Natural killer cell (primary cell): ENCODE measurements around the gene PHPT1. TPM values are rescaled to one million over a fixed set of nuclear protein-coding genes. Genes with fewer than 3 reads are reported as not detected.

Source experiments
- ATAC-seq, 3 donors: fragments of 150-1000 bp in 2 of 3; fragments of 200-7000 bp in 1 of 3; cut with Tn5 transposase; 1 replicate in 1 of 3; 2 replicates in 2 of 3; pipeline ENCODE4 v1.10.0; 2021; ENCODE audit warnings: mild to moderate bottlenecking in 2 of 3, moderate library complexity in 2 of 3
- DNase-seq, 2 donors: peaks; one replicate each; pipeline versions ENCODE4 v3.0.0 to v3.0.0-alpha.2; 2013 to 2021; ENCODE audit warnings: mixed read lengths in 1 of 2
- H3K27ac ChIP-seq: one replicate; pipeline ENCODE4 v1.5.1; 2013; ENCODE audit warnings: mild to moderate bottlenecking, low read length
- H3K27me3 ChIP-seq: one replicate; pipeline ENCODE4 v1.6.1; 2013; ENCODE audit warnings: low read length; ENCODE audit not compliant: control insufficient read depth, insufficient read depth
- H3K36me3 ChIP-seq: one replicate; pipeline ENCODE4 v1.6.1; 2013; ENCODE audit warnings: low read length; ENCODE audit not compliant: control insufficient read depth, insufficient read depth
- H3K4me1 ChIP-seq: one replicate; pipeline ENCODE4 v1.6.1; 2013; ENCODE audit warnings: low read length; ENCODE audit not compliant: control insufficient read depth, insufficient read depth
- H3K4me3 ChIP-seq: one replicate; pipeline ENCODE4 v1.5.1; 2013; ENCODE audit warnings: low read length
- H3K9me3 ChIP-seq: one replicate; pipeline ENCODE4 v1.6.1; 2013; ENCODE audit warnings: low read length; ENCODE audit not compliant: control insufficient read depth, insufficient read depth
- H3K27ac Mint-ChIP-seq, 2 donors: one replicate each; pipeline ENCODE4 v1.8.0; 2022; ENCODE audit warnings: mild to moderate bottlenecking in 2 of 2, mixed read lengths in 2 of 2, moderate library complexity in 1 of 2
- H3K27me3 Mint-ChIP-seq, 2 donors: one replicate each; pipeline ENCODE4 v1.8.0; 2022; ENCODE audit warnings: low read depth in 2 of 2, mixed read lengths in 2 of 2
- H3K36me3 Mint-ChIP-seq: one replicate; pipeline ENCODE4 v1.8.0; 2022; ENCODE audit warnings: mixed read lengths
- H3K4me1 Mint-ChIP-seq, 2 donors: one replicate each; pipeline ENCODE4 v1.8.0; 2022; ENCODE audit warnings: mixed read lengths in 2 of 2
- H3K4me3 Mint-ChIP-seq: one replicate; pipeline ENCODE4 v1.8.0; 2022; ENCODE audit warnings: mild to moderate bottlenecking, moderate library complexity, mixed read lengths
- H3K9me3 Mint-ChIP-seq, 2 donors: one replicate each; pipeline ENCODE4 v1.8.0; 2022; ENCODE audit warnings: mixed read lengths in 2 of 2
- WGBS: methylation state at CpG from one replicate; pipeline ENCODE4 v1.1.7; 2013; ENCODE audit warnings: missing lambda C conversion rate; ENCODE audit not compliant: insufficient coverage; 5-methylcytosine and 5-hydroxymethylcytosine counted together
- intact Hi-C: fragments of 100-400 bp; cut with micrococcal nuclease; formaldehyde crosslinking; loops from one replicate; pipeline ENCODE4 v1.14.2; 2022
- total RNA-seq, 4 donors: library from RNA; stranded (reverse); fragments of 120-200 nt in 1 of 4; gene quantifications; one replicate each; pipeline versions ENCODE4 v1.2.3 to v1.2.4, GENCODE V29; 2013 to 2022
- TF ChIP-seq, protein P1 (sequence below): fragments of 200-600 bp; IDR thresholded peaks from one replicate; pipeline ENCODE4 v1.8.0; 2022; ENCODE audit warnings: antibody characterized with exemption

The PHPT1 gene
- total RNA-seq, 3 donors from 2014 or later (not counting 1 experiment from before 2014, with no cell fraction given), result 63.5 to 69.8 (median 67.7) TPM

DNA sequence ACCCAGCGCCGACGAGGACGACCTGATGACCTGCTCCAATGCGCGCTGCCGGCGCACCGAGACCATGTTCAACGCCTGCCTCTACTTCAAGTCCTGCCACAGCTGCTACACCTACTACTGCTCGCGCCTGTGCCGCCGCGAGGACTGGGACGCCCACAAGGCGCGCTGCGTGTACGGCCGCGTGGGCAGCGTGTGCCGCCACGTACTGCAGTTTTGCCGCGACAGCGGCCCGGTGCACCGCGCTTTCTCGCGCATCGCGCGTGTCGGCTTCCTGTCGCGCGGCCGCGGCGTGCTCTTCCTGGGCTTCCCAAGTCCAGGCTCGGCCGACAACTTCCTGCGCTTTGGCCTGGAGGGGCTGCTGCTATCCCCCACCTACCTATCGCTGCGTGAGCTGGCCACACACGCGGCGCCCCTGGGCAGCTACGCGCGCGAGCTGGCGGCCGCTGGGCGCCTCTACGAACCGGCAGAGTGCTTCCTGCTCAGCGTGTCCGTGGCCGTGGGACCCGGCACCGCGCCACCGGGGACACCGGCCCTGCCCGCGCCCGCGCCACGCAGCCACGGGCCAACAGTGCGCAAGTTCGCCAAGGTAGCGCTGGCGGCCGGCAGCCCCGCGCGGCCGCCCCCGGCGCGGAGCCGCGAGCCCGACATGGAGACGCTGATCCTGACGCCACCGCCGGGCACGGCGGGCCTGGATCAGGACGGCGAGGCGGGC lies 2.7 kb upstream of the PHPT1 start:
- Mint-ChIP-seq H3K4me1 (peaks cover 19 to 40% of the 10 kb centered on the region in 2 donors), H3K9me3 (no peaks in the 10 kb centered on the region), H3K27ac (peak overlapping the region; percentile 68 to 80), H3K4me3 (peak overlapping the region; percentile 50), H3K27me3 (no peaks in the 10 kb centered on the region), H3K36me3 (no peaks in the 10 kb centered on the region)
- Histone ChIP-seq H3K36me3 (peaks cover 6% of the 10 kb centered on the region), H3K27me3 (peaks cover 3% of the 10 kb centered on the region), H3K9me3 (no peaks in the 10 kb centered on the region), H3K27ac (no peak overlapping the region), H3K4me3 (no peak overlapping the region), H3K4me1 (peaks cover 58% of the 10 kb centered on the region)
- DNase-seq (peak in 1 of 2 donors; percentile 46), ATAC-seq (no peak)
- WGBS, result 22% methylated on average over 98 of the region's 98 CpGs
- intact Hi-C loops, result loop anchor here (2.0 to 10.0 kb wide), 3 partner anchors 151 to 364 kb away; partner anchors contain the start of genes CLIC3 and SEC16A
- TF ChIP-seq, protein P1, sequence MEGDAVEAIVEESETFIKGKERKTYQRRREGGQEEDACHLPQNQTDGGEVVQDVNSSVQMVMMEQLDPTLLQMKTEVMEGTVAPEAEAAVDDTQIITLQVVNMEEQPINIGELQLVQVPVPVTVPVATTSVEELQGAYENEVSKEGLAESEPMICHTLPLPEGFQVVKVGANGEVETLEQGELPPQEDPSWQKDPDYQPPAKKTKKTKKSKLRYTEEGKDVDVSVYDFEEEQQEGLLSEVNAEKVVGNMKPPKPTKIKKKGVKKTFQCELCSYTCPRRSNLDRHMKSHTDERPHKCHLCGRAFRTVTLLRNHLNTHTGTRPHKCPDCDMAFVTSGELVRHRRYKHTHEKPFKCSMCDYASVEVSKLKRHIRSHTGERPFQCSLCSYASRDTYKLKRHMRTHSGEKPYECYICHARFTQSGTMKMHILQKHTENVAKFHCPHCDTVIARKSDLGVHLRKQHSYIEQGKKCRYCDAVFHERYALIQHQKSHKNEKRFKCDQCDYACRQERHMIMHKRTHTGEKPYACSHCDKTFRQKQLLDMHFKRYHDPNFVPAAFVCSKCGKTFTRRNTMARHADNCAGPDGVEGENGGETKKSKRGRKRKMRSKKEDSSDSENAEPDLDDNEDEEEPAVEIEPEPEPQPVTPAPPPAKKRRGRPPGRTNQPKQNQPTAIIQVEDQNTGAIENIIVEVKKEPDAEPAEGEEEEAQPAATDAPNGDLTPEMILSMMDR, result no peak

DNA sequence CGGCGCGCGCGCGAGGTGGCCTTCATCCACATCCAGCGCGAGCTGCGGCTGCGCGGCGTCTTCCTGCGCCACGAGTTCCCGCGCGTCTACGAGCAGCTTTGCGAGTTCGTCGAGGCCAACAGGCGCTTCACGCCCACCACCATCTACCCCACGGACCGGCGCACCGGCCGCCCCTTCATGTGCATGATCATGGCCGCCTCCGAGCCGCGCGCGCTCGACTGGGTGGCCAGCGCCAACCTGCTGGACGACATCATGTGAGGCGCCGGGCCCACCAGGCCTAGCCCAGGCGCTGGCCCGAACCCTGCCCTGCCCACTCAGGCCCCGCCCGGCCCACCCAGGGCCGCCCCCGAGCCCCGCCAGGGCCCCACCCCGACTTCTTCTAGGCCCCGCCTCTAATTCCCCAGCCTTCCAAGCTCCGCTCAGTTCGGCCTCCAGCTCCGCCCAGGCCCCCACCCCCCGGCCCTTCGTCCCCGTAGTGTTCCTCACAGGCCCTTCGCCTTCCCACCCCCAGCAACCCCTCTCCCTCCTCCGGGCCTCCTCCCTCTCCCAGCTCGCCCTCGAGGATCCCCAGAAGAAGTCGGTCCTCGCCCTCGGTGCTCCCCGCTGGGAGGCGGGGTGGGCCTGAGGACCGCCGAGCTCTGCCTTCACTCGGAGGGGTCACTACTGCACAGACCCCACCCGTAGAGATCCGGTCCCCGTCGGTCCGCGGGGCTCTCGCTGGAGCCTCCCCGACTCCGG lies 2.0 kb upstream of the PHPT1 start:
- DNase-seq, result peak in 1 of 2 donors; percentile 42
- Mint-ChIP-seq H3K36me3 (no peaks in the 10 kb centered on the region), H3K27ac (peak overlapping the region; percentile 88 to 97), H3K4me1 (peaks cover 17 to 38% of the 10 kb centered on the region in 2 donors), H3K27me3 (no peaks in the 10 kb centered on the region), H3K9me3 (no peaks in the 10 kb centered on the region), H3K4me3 (peak overlapping the region; percentile 93)
- Histone ChIP-seq H3K27ac (peak overlapping the region; percentile 48), H3K36me3 (peaks cover 6% of the 10 kb centered on the region), H3K9me3 (no peaks in the 10 kb centered on the region), H3K4me3 (no peak overlapping the region), H3K27me3 (peaks cover 3% of the 10 kb centered on the region), H3K4me1 (peaks cover 51% of the 10 kb centered on the region)
- 15% methylated on average over 70 of the region's 75 CpGs for WGBS
- TF ChIP-seq, protein P1, result no peak
- ATAC-seq, result no peak
- intact Hi-C loops, result loop anchor here (2.0 to 10.0 kb wide), 3 partner anchors 150 to 364 kb away; partner anchors contain the start of genes CLIC3 and SEC16A

DNA sequence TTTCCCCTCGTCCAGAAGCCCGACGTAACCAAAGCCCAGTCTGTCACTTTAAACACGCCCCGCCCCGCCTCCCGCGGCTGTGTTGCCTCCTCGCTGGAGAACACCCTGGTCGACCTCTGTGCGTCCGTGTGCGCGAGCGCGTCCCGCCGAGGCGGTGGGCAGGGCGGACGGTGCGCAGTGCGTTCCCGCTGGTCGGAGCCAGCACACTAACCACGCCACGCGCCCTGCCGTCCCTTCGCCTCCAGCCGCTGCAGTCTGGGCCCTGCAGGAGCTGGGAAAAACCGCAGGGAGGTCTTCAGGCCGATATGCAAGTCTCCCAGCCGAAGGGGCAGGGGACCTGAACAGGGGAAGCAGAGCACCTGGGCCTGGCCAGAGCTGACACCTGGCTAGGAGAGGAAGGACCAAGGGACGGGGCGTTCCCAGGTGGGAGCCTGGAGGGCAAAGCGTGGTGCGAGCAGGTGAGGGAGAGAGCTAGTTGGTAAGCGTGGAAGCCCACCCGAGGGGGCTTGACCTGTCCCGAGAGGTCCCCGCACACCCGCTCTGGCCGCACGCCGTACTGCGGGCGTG lies 1.3 kb upstream of the PHPT1 start:
- Histone ChIP-seq H3K4me3 (peak overlapping the region; percentile 94), H3K9me3 (no peaks in the 10 kb centered on the region), H3K27ac (peak overlapping the region; percentile 48), H3K36me3 (peaks cover 6% of the 10 kb centered on the region), H3K27me3 (peaks cover 3% of the 10 kb centered on the region), H3K4me1 (peaks cover 50% of the 10 kb centered on the region)
- peak; percentile 81 for DNase-seq
- peak overlapping the region; percentile 88 to 97 for H3K27ac Mint-ChIP-seq
- H3K27me3 Mint-ChIP-seq, result no peaks in the 10 kb centered on the region
- peaks cover 15 to 35% of the 10 kb centered on the region in 2 donors for H3K4me1 Mint-ChIP-seq
- H3K4me3 Mint-ChIP-seq, result peak overlapping the region; percentile 93
- intact Hi-C loops, result loop anchor here (2.0 to 10.0 kb wide), 3 partner anchors 149 to 365 kb away; partner anchors contain the start of genes CLIC3 and SEC16A
- 4% methylated on average over 48 of the region's 48 CpGs for WGBS
- TF ChIP-seq, protein P1, result no peak
- no peaks in the 10 kb centered on the region for H3K9me3 Mint-ChIP-seq
- H3K36me3 Mint-ChIP-seq, result no peaks in the 10 kb centered on the region
- ATAC-seq, result peak; percentile 35 to 41 (median 36)
